Raji (cell line): ENCODE results near the gene LPCAT1.

Source experiments
- POLR2A ChIP-seq: IDR thresholded peaks from 2 replicates; pipeline ENCODE4 v1.6.1; 2011; ENCODE audit warnings: low read depth, low read length, control low read depth; ENCODE audit not compliant: insufficient read depth

Gene LPCAT1

DNA sequence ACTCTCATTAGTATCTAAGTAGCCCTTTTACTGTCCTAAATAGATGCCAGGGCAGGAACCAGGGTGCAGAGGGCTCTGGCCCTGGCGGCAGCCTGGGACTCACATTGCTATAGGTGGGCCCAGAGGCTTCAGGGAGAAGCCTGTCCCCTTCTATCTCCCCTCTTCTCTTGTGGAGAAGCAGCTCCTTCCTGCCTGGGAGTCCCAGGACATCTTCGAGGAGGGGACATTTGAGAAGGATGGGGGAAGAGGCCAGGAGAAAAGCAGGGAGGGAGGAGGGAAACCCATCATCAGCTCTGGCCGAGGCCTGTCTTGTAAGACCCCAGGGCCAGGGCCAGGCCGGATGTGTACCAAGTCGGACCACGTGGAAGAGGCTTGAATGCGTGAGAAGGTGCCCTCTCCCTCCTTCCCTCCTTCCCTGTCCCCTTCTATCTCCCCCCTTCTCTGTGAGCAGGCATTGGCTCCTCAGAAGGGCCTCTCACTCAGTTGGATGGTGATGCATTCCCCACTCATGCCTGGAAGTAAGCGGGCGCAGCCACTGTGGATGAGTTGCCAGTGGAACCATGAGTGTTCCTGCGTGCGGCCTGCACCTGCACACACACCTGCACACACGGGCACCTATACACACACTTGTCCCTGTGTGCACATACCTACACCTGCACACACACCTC is 20.7 kb upstream of the LPCAT1 start:
- TF ChIP-seq POLR2A: no peak

DNA sequence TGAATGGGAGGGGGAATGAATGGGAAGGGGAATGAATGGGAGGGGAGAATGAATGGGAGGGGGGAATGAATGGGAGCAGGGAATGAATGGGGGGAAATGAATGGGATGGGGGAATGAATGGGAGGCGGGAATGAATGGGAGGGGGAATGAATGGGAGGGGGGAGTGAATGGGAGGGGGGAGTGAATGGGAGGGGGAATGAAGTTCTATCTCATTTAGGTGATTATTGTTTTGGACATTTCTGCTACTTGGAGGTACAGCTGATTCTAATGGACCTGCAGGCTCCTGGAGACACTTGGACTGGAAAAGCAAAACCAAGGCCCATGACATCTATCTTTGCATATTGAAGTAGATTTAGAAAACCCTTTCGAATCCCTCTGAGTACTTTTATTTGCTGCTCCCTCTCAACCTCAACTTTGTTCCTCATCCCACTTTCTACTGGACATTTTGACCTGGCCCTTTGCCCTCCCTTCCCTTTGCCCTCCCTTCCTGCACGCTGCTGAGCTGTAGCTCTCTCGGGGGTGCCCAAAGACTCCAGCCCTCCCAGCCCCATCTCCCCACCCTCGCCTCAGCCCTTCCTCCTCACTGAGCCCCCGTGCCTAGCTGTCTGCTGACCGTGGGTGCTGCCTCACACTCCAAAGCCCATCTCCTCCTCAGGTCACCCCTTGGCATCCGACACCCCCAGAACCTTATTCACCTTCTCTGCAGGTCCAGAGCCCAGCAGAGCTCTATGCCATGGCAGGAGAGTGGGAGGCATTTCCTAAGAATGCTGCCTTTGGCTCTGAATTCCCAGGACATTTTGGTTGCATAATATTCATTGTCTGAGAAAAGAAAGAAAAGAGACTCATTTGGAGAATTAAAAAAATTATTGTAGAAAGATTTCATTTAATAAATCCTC is 19.9 kb upstream of the LPCAT1 start:
- TF ChIP-seq POLR2A: no peak

DNA sequence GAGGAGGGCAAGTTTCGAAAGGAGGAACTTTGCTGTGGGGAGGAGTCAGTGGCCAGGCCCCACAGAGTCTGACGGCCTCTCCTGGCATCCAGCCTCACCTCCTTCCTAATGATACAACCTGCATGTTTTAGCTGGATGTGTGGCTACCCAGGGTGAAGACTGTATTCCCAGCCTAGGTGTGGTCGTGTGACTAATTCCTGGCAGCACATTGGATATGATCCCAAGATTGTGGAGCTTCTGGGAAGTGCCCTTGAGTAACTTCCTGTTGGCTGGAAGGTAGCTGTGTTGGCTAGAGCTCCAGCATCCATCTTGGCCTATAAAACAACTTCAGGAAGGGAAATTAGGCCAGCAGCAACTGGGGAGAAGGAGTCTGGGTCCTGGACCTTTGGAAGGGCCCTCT is 19.0 kb upstream of the LPCAT1 start:
- TF ChIP-seq POLR2A: no peak

DNA sequence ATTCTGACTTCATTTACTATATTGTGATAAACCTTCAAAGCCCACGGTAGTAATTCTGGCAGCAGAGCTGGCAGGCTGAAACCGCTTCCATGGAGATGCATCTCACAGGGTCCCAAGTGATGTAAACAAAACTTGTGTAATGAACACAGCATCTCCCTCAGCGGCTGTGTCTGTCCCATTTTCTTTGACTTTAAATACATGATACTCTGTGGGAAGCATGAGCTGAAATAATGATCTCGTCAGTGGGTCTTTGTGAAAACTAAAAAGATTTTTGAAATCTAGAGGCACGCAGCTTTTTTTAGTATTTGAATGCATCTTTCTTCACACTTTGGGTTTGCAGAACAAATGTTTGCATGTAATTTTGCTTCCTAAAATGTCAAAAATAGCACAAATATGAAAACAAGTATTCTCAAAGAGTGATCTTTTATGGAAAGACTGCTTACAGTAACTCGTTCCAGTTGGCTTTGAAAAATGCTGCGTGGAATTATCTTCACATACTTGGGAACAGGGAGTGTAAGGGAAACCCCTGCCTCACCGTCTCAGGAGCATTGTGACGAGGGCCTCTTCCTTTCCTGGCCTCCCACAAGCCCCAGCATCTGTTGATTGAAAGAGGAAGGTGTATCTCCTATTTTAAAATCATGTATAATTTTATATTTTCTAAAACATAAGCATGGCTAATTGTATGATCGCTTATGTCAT is 18.1 kb upstream of the LPCAT1 start:
- TF ChIP-seq POLR2A: no peak

DNA sequence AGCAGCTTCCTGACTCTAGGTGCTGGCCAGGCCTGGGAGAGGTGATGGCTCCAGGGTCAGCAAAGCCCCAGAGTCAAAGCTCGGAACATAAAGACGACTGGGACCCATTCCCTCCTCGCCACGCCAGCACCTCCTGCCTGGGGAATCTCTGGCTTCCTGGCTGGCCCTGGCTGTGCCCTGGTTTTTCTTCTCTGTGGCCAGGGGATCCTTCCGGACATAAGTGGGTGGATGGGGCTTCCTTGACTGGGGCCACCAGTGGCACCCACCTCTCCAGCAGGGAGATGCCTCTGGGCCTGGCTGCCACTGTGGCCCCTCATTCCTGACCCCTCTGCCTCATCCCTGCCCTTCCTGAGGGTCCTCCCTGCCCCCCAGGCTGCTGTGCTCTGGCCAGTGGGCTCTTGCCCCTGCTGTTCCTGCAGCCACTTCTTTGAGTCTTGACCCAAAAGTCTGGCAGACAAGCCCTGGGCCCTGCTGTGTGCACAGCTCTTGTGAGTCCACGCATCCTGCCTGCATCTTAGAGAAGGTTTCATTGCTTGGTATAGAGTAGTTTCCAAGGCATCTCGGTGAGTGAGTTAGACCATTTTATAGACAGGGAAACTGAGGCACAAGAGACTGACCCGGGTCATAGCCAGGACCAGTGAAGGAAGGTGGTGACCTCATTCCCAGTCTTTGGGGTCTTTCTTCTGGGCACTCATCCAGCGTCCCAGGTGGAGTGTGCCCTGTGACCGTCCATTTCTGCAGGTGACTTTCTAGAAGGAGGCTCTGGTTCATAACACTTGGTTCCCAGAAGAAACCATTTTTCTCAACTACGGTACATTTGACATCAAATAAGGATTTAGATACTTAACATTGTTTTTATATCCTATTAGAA is 17.3 kb upstream of the LPCAT1 start:
- no peak for TF ChIP-seq POLR2A

DNA sequence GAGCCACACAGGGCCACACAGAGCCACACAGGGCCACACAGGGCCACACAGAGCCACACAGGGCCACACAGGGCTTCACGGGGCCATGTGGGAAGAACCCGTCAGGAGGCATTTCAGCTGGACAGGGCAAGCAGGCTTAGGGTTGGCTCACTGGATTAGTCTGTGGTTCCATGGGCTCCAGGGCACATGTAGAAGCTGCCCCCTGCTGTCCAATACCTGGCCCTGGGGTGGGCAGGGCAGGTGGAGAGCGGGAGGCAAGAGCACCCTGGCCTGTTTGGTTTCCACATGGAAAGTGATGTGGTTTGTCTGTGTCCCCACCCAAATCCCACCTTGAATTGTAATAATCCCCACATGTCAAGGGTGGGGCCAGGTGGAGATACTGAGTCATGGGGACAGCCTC is 16.4 kb upstream of the LPCAT1 start:
- no peak for TF ChIP-seq POLR2A

DNA sequence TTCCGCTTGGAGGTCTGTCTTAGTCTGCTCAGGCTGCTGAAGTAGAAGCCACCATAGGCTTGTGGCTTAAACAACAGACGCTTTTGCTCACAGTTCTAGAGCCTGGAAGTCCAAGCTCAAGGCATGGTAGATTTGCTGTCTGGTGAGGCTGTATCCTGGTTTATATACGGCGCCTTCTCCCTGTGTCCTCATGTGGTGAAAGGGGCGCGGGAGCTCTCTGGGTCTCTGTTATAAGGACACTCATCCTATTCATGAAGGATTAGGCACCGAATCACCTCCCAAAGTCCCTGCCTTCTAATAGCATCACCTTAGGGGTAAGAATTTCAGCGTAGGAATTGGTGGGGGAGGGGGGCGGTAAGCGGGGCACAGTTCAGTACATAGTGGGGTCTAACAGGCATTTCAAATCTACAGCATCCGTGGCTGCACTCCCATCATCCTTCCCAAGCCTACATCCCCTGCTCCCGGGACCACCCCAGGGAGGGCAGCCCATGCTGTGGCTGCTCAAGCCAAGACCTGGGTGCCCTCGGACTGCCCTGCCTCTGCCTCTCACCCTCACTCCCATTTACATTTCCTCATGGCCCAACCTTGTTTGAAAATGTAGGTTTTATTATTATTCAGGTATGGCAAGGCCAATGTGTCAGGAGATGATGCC is 15.1 kb upstream of the LPCAT1 start:
- no peak for TF ChIP-seq POLR2A

DNA sequence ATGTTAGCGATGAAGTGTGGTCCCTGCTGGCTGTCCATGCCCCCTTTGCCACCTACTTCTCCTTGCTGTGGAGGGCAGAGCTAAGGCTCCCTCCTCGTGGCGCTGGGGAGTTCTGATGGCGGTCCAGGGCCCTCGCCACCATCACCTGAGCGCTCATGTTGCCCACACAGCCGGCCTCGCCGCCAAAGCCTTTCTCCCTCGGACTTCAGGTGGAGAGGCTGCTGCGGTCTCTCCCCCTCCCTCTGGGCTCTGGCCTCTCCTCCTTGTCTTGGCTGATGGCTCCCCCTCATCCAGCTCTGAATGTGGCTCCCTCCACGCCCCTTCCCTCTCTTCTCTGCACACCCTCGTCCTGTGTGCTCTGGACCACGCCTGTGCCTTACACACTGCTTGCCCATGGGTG is 14.5 kb upstream of the LPCAT1 start:
- no peak for TF ChIP-seq POLR2A

DNA sequence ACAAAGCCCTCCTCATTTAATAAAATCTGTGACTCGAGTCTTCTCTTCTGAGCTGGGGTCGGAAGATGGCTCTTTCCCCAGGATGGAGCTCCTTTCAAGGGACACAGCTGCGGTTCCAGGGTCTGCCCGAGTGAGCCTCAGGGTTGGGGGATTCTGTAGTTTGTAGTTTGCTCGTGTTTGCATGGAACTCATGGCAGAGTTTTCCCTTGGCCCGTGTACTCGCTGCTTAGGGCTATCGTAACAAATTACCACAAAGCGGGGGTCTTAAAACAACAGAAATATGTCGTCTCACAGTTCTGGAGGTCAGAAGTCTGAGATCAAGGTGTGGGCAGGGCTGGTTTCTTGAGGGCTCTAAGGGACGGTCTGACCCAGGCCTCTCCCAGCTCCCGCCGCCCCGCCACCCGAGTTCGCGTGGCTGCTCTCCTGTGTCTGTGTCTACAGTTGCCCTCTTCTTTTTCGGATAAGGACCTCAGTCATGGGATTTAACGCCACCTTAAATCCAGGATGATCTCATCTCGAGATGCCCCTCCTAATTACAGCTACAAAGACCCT is 13.9 kb upstream of the LPCAT1 start:
- no peak for TF ChIP-seq POLR2A

DNA sequence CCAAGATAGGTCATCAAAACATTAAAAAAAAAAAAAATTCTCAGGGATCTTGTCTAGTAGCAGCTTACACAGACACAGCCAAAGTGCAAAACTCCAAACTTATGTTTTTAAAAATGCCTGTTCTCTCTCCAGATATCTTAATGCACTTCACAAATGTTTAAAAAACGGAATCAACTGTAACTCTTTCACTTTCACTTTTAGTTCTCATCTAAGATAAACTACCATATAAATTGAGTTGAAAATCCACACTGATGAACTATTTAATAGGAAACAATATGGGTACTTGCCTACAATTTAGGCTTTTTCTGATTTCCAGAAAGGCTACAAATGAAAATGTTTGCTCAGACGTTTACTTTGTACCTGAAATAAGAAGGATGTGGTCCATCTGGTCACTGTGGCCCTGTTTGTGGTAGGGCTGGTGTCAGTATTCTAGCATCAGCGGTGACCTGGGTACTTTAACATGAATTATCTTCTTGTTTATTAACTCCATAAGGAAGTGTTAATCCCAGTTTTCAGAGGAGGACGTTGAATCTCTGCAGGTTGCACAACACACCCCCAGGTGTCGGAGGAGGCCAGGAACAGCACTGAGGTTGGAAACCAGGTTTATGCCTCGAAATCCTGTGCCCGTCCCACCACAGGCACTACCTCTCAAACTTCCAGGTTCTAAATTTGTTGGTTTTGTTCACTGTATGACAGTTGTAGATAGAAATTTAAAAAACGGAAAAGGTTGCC is 13.3 kb upstream of the LPCAT1 start:
- no peak for TF ChIP-seq POLR2A

DNA sequence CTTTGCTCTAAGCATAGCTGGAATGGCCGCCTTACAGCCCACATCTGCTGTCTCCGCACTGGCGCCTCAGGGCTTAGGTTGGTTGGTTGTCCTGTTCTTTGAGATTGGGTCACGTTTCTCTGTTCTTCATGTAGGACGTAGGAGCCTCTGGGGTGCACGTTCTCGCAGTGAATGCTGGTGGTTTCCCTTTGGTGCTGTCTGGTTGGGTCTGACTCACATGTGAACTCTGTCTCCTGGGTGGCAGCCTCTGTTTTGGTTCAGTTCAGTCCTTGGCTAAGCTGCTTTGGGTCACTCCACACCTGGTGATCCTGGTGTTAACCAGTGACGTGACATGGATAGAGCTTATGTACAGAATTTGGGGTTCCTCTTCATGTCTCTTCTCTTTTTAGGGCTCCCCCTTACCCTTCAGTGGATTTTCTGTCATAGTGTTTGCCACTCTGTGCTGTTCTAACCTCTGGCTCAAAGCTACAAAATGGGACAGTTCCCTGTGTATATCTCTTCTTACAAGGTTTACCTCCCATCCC is 12.6 kb upstream of the LPCAT1 start:
- TF ChIP-seq POLR2A: peak; percentile 59

DNA sequence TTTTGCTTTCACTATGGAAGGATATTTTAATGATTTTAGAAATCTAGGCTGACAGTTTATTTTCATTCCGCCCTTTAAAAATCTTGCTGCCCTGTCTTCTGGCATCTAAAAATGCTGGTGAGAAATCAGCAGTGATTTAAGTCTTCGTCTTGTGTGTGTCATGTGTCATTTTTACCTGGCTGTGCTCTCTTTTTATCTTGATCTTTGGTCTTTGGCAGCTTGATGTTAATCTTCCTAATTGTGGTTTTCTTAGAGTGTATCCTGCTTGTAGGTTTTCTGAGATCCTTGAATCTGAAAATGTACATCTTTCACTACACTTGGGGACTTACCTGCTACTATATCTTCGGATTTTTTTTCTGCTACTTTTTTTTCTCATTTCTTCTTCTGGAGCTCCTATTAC is 11.9 kb upstream of the LPCAT1 start:
- TF ChIP-seq POLR2A: no peak

DNA sequence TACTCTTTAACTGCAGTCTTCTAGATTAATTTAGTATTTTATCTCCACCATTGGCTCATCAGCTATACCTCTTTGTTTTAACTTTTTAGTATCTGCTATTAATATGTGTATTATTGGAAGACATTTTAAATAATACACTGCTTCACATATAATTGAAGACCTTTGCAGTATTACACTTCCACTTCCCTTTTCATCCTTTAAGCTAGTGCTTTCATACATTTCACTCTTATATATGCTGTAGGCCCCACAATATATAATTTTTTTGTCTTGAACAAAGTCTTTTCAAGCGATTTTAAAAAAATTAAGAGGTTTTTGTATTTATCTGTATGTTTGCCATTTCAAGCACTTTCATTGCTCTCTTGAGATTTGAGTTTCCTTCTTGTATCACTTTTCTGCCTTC is 8.6 kb upstream of the LPCAT1 start:
- TF ChIP-seq POLR2A: no peak
